ENCODE data around the gene MAN1A2. TPM values are rescaled to one million over a fixed set of nuclear protein-coding genes. Genes with fewer than 3 reads are reported as not detected.
"Not testable (repeated sequence)": the region's sequence is repeated elsewhere in the genome, so short reads cannot be mapped to it uniquely, and the experiment has no call there.

Gene MAN1A2
- total RNA-seq, 4 donors from 2014 or later = 18.1 to 37.4 (median 26.3) TPM

DNA sequence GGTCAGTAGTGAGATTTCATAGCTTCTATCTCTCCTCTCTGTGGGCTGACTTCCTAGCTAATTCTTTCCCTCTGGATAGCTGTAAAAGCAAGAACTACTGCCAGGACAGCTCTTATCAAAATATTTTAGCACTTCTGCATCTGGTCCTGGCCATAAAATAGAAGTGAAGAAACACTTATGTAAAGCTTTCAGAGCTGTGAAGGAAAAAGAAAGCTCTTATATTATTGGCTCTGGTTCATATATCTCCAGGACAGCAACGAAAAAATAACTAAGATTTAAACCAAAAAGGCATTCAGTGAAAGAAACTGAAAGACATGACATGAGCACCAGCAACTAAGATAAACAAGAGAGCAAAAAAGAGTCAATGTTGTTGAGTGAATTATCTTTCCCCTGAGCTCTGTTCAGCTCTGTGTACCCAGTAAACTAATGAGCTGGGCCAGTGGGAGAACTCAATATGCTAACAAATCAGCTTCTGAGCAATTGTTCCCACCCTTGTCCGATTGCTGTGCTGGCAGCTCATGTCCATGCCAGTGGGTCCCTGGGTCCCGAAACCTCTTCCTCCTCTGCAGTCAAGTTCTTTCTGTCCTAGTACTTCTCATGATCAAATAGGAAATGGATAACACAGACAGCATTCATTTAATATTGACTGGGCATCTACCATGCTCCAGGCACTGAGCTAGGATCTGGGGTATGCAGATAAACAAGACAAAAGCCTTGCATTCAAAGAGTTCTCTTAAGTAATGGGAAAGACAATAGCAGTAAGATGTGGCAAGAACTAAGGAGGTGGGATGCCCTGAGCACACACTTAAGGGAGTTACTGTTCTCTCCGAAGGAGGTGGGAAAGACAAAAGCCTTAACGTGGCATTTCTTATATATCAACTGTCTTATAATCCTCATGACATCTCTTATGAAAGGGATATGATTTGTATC, 45.3 kb upstream of the MAN1A2 start:
- TF ChIP-seq, protein P1, sequence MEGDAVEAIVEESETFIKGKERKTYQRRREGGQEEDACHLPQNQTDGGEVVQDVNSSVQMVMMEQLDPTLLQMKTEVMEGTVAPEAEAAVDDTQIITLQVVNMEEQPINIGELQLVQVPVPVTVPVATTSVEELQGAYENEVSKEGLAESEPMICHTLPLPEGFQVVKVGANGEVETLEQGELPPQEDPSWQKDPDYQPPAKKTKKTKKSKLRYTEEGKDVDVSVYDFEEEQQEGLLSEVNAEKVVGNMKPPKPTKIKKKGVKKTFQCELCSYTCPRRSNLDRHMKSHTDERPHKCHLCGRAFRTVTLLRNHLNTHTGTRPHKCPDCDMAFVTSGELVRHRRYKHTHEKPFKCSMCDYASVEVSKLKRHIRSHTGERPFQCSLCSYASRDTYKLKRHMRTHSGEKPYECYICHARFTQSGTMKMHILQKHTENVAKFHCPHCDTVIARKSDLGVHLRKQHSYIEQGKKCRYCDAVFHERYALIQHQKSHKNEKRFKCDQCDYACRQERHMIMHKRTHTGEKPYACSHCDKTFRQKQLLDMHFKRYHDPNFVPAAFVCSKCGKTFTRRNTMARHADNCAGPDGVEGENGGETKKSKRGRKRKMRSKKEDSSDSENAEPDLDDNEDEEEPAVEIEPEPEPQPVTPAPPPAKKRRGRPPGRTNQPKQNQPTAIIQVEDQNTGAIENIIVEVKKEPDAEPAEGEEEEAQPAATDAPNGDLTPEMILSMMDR (IDR thresholded peaks at IDR 0.05) = no peak
- TF ChIP-seq POLR2A (IDR thresholded peaks at IDR 0.05) = no peak
- no peaks in the 10 kb centered on the region for H3K9me3 ChIP-seq
- peaks cover 0 to 16% (median 0%) of the 10 kb centered on the region in 4 donors for H3K27me3 ChIP-seq
- H3K36me3 ChIP-seq = no peaks in the 10 kb centered on the region
- WGBS, 2 donors = 41 to 62% methylated on average over 4 to 5 of the region's 5 CpGs
- H3K4me3 ChIP-seq = no peak overlapping the region
- intact Hi-C loops (cut with DNase I) = no loop called here
- no peaks in the 10 kb centered on the region for H3K4me1 ChIP-seq
- H3K27ac ChIP-seq = no peak overlapping the region
- no peak for DNase-seq

- Histone ChIP-seq H3K27ac (no peak overlapping the region), H3K4me1 (no peaks in the 10 kb centered on the region), H3K4me3 (no peak overlapping the region), H3K9me3 (no peaks in the 10 kb centered on the region), H3K36me3 (no peaks in the 10 kb centered on the region), H3K27me3 (peaks cover 0 to 16% (median 0%) of the 10 kb centered on the region in 4 donors)
- no peak for DNase-seq
- TF ChIP-seq POLR2A (IDR thresholded peaks at IDR 0.05) = no peak
- TF ChIP-seq, protein P1 (IDR thresholded peaks at IDR 0.05) = no peak
- intact Hi-C loops (cut with DNase I) = no loop called here
- 43 to 55% methylated on average over 3 of the region's 3 CpGs for WGBS, 2 donors
Observed at GRCh38 chr1:117324357-117324756, 42.9 kb upstream of the MAN1A2 start.

GRCh38 chr1:117326035-117326434, 41.2 kb upstream of the MAN1A2 start:
- DNase-seq; intact Hi-C loops (cut with DNase I); H3K36me3 ChIP-seq; H3K4me1 ChIP-seq; H3K27ac ChIP-seq; H3K9me3 ChIP-seq; H3K4me3 ChIP-seq: not testable (repeated sequence)
- WGBS, 2 donors = 81 to 87% methylated on average over 5 to 6 of the region's 6 CpGs
- peaks cover 0 to 16% (median 0%) of the 10 kb centered on the region in 4 donors for H3K27me3 ChIP-seq

GRCh38 chr1:117327011-117327410, 40.2 kb upstream of the MAN1A2 start:
- Histone ChIP-seq H3K27ac (no peak overlapping the region), H3K27me3 (peaks cover 0 to 15% (median 0%) of the 10 kb centered on the region in 4 donors), H3K36me3 (no peaks in the 10 kb centered on the region), H3K4me3 (no peak overlapping the region), H3K4me1 (no peaks in the 10 kb centered on the region), H3K9me3 (no peaks in the 10 kb centered on the region)
- no peak for DNase-seq
- intact Hi-C loops (cut with DNase I) = no loop called here
- no peak for TF ChIP-seq POLR2A (IDR thresholded peaks at IDR 0.05)
- TF ChIP-seq, protein P1 (IDR thresholded peaks at IDR 0.05) = no peak

DNA sequence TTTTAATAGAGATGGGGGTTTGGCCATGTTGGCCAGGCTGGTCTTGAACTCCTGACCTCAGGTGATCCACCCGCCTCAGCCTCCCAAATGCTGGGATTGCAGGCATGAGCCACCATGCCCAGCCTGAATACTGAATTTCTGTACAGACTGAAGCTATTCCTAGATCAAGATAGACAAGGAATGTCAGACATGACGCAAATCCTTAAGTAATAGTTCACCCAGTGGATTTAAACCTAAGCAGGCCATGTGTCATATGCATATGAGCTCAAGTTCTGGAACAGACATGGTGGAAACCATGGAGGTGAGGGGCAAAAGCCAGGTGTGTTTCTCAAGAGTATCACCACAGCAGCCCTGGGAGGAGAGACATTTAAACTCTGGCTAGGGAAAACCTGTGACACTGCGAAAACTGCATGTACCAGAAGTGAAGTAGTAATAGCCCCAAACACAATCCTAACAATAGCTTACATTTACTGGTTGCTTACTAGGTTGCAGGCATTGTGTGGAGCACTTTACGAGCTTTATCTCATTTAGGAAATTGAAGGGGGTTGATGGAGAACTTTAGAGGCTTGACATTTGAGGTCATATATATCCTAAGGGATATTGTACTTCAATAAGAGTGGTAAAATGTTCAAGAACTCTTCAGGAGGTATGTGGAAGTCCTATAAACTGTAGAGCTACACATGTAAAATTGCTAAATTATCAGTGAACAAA, 31.7 kb upstream of the MAN1A2 start:
- H3K27me3 ChIP-seq = no peaks in the 10 kb centered on the region
- TF ChIP-seq, protein P1 (IDR thresholded peaks at IDR 0.05) = no peak
- no peak for TF ChIP-seq POLR2A (IDR thresholded peaks at IDR 0.05)
- H3K27ac ChIP-seq = no peak overlapping the region
- no peaks in the 10 kb centered on the region for H3K9me3 ChIP-seq
- 91 to 96% methylated on average over 4 of the region's 4 CpGs for WGBS, 2 donors
- no peak for DNase-seq
- no peaks in the 10 kb centered on the region for H3K36me3 ChIP-seq
- intact Hi-C loops (cut with DNase I) = no loop called here
- no peak overlapping the region for H3K4me3 ChIP-seq
- no peaks in the 10 kb centered on the region for H3K4me1 ChIP-seq
